ENCODE results near the gene SLCO4A1. TPM values are rescaled to one million over a fixed set of nuclear protein-coding genes. Genes with fewer than 3 reads are reported as not detected.

The SLCO4A1 gene
- total RNA-seq, 1 donor from 2014 or later = 38.6 TPM

- no peak for DNase-seq (ENCODE audit: low read depth)
- TF ChIP-seq, protein P1, sequence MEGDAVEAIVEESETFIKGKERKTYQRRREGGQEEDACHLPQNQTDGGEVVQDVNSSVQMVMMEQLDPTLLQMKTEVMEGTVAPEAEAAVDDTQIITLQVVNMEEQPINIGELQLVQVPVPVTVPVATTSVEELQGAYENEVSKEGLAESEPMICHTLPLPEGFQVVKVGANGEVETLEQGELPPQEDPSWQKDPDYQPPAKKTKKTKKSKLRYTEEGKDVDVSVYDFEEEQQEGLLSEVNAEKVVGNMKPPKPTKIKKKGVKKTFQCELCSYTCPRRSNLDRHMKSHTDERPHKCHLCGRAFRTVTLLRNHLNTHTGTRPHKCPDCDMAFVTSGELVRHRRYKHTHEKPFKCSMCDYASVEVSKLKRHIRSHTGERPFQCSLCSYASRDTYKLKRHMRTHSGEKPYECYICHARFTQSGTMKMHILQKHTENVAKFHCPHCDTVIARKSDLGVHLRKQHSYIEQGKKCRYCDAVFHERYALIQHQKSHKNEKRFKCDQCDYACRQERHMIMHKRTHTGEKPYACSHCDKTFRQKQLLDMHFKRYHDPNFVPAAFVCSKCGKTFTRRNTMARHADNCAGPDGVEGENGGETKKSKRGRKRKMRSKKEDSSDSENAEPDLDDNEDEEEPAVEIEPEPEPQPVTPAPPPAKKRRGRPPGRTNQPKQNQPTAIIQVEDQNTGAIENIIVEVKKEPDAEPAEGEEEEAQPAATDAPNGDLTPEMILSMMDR (IDR thresholded peaks at IDR 0.05; ENCODE audit: insufficient read depth, low read length, poor library complexity, severe bottlenecking) = no peak
- peaks cover 7% of the 10 kb centered on the region for H3K27me3 ChIP-seq (ENCODE audit: control insufficient read depth, insufficient read depth, low read length)
- H3K4me3 ChIP-seq (ENCODE audit: low read depth, low read length) = no peak overlapping the region
- H3K36me3 ChIP-seq (ENCODE audit: control insufficient read depth, insufficient read depth, low read length) = no peaks in the 10 kb centered on the region
These were observed 45.8 kb upstream of the SLCO4A1 start for GRCh38 chr20:62596486-62596885.

DNA sequence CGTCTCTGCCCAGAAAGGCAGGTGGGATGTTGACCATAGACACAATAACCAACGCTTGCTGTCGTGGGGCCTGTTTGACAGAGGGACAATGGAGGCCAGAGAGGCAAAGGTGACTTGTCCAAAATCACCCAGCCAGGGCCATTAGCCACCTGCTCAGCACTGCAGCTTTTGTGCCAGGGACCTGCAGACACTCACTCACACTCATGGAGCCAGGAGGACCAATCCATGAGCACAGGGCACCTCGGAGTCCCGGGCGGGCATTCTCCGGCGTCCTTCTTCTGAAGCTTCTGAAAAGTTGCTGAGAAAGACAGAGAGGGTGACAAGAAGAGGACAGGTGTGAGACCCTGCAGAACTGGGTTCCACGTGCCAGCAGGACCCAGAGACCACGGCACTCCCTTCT lies 45.4 kb upstream of the SLCO4A1 start:
- no peak overlapping the region for H3K4me3 ChIP-seq (ENCODE audit: low read depth, low read length)
- no peak for DNase-seq (ENCODE audit: low read depth)
- TF ChIP-seq, protein P1 (IDR thresholded peaks at IDR 0.05; ENCODE audit: insufficient read depth, low read length, poor library complexity, severe bottlenecking) = no peak
- H3K27me3 ChIP-seq (ENCODE audit: control insufficient read depth, insufficient read depth, low read length) = peaks cover 7% of the 10 kb centered on the region
- no peaks in the 10 kb centered on the region for H3K36me3 ChIP-seq (ENCODE audit: control insufficient read depth, insufficient read depth, low read length)

DNA sequence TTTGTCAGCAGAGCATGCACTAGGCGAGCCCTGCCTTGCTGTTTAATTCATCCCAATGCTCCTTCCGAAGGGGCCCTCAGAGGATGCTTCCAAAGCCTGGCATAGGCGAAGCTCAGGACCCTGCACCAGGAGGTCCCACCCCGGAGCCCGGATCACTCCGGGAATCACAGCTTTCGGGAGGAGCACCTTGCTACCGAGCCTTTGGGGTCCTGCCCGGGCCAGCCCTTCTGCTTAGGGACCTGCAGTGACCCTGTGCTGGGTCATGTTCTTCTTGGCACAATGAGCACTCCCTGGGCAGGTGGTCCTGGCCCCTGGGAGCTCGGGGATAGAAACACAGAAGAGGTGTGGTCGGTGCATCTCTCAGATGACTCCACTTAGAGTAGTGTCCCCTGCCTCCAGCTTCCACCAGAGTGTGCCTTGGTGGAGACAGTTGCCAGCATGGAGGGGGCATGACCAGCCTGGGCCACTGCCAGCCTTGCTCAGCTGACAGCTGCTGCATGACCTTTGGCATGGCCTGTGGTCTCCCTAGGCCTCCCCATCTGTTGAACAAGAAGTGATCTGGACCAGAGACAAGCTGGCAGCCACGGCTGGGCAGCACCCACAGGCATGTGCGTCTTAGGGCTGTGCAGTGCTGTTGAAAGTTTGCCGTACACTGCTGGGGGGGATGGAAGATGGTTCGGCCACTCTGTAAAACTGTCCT lies 44.7 kb upstream of the SLCO4A1 start:
- Histone ChIP-seq H3K27me3 (ENCODE audit: control insufficient read depth, insufficient read depth, low read length) (peaks cover 7% of the 10 kb centered on the region), H3K4me3 (ENCODE audit: low read depth, low read length) (no peak overlapping the region), H3K36me3 (ENCODE audit: control insufficient read depth, insufficient read depth, low read length) (no peaks in the 10 kb centered on the region)
- DNase-seq (ENCODE audit: low read depth) = no peak
- TF ChIP-seq, protein P1 (IDR thresholded peaks at IDR 0.05; ENCODE audit: insufficient read depth, low read length, poor library complexity, severe bottlenecking) = no peak

DNA sequence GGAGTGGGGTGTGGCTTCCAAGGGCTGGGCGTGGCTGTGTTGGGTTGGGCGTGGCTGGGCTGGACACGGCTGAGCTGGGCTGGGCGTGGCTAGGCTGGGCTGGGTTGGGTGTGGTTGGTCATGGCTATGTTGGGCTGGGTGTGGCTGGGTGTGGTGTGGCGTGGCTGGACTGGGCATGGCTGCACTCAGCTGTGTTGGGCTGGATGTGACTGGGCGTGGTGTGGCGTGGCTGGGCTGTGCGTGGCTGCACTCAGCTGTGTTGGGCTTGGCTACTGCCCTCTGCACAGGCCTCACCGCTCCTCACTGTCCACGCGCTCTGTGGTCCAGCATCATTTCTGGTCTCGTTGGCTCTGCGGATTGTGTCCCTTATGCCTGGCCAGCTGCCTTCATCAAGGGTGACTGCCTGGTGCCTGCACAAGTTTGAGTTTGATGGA lies 43.5 kb upstream of the SLCO4A1 start:
- H3K36me3 ChIP-seq (ENCODE audit: control insufficient read depth, insufficient read depth, low read length) = no peaks in the 10 kb centered on the region
- H3K4me3 ChIP-seq (ENCODE audit: low read depth, low read length) = no peak overlapping the region
- TF ChIP-seq, protein P1 (IDR thresholded peaks at IDR 0.05; ENCODE audit: insufficient read depth, low read length, poor library complexity, severe bottlenecking) = no peak
- H3K27me3 ChIP-seq (ENCODE audit: control insufficient read depth, insufficient read depth, low read length) = peaks cover 7% of the 10 kb centered on the region
- DNase-seq (ENCODE audit: low read depth) = no peak

DNA sequence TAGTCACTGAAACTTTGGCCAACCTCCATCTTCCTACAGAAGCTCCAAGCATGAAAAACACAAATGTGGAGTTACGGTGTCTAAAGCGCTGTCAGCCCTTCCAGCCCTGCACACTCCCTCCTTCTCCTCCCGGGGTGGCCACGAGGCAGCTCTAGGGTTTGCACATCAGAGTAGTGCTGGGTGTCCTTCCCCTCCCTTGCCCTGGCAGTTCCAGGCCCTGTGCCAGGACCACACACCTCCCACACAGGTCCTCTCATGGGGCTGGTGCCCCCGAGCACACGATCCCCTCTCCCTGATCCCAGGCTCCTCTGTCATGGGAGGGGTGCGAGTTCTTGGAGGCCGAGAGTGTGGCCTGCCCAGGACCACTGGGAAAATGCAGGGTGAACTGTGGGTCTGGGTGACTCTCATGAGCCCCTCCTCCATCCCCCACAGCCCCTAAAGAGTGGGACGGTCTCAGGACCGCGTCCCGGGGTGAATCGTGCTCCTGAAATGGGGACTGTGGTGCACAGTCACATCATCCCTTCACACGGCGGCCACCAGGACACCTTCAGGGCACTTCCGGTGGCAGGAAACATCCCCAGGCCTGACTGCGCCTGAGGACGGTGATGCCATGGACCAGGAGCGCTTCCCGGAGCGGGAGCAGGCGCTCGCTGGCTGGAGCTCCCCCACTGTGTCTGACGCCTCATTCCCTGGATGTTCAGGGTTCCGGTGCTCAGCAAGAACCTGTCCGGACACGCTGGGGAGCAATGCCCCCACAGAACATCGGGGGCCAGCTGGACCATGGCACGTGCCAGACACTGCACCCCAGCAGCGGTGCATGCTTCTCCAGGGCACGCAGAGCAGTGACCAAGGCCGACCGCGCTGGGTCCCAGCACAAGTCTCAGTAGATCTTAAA lies 42.8 kb upstream of the SLCO4A1 start:
- Histone ChIP-seq H3K27me3 (ENCODE audit: control insufficient read depth, insufficient read depth, low read length) (peaks cover 7% of the 10 kb centered on the region), H3K4me3 (ENCODE audit: low read depth, low read length) (no peak overlapping the region), H3K36me3 (ENCODE audit: control insufficient read depth, insufficient read depth, low read length) (no peaks in the 10 kb centered on the region)
- DNase-seq (ENCODE audit: low read depth) = no peak
- TF ChIP-seq, protein P1 (IDR thresholded peaks at IDR 0.05; ENCODE audit: insufficient read depth, low read length, poor library complexity, severe bottlenecking) = no peak

Data from kidney epithelial cell (primary cell).